SK-N-SH (cell line): ENCODE measurements around the gene GALNT14.

Experiments used
- CTCF ChIP-seq: fragments of 200-600 bp; sonication (generic); IDR thresholded peaks from 2 replicates; pipeline ENCODE4 v1.6.1; 2017; ENCODE audit warnings: antibody characterized with exemption, mild to moderate bottlenecking, moderate library complexity
- EP300 ChIP-seq, 2 experiments: IDR thresholded peaks; 2 replicates each; pipeline versions ENCODE4 v1.4.0 to v1.6.1; 2012; ENCODE audit warnings: borderline replicate concordance in 1 of 2, low read depth in 1 of 2, low read length in 1 of 2
- FOSL2 ChIP-seq: IDR thresholded peaks from 2 replicates; pipeline ENCODE4 v1.4.0; 2012; ENCODE audit warnings: low read depth, mild to moderate bottlenecking, moderate library complexity, borderline replicate concordance
- GATA2 ChIP-seq: sonication (generic); formaldehyde crosslinking; IDR thresholded peaks from 2 replicates; pipeline ENCODE4 v1.5.0; 2020; ENCODE audit warnings: mild to moderate bottlenecking, missing genetic modification reagents
- RCOR1 ChIP-seq: fragments of 150-350 bp; IDR thresholded peaks from 2 replicates; pipeline ENCODE4 v1.6.1; 2017; ENCODE audit warnings: antibody characterized with exemption, low read length
- REST ChIP-seq: IDR thresholded peaks from 2 replicates; pipeline ENCODE4 v1.6.1; 2012; ENCODE audit warnings: mild to moderate bottlenecking, low read depth, low read length, moderate library complexity
- RXRA ChIP-seq: IDR thresholded peaks from 2 replicates; pipeline ENCODE4 v1.4.0; 2012; ENCODE audit warnings: low read depth, mild to moderate bottlenecking, borderline replicate concordance
- SIN3A ChIP-seq: IDR thresholded peaks from 2 replicates; pipeline ENCODE4 v1.6.1; 2012; ENCODE audit warnings: low read depth, mild to moderate bottlenecking, low read length, moderate library complexity, borderline replicate concordance
- TCF12 ChIP-seq: IDR thresholded peaks from 2 replicates; pipeline ENCODE4 v1.4.0; 2012
- YY1 ChIP-seq: IDR thresholded peaks from 2 replicates; pipeline ENCODE4 v1.4.0; 2012; ENCODE audit warnings: low read depth, mild to moderate bottlenecking
- ZBTB33 ChIP-seq: IDR thresholded peaks from 2 replicates; pipeline ENCODE4 v1.4.0; 2012; ENCODE audit warnings: low read depth, borderline replicate concordance

DNA sequence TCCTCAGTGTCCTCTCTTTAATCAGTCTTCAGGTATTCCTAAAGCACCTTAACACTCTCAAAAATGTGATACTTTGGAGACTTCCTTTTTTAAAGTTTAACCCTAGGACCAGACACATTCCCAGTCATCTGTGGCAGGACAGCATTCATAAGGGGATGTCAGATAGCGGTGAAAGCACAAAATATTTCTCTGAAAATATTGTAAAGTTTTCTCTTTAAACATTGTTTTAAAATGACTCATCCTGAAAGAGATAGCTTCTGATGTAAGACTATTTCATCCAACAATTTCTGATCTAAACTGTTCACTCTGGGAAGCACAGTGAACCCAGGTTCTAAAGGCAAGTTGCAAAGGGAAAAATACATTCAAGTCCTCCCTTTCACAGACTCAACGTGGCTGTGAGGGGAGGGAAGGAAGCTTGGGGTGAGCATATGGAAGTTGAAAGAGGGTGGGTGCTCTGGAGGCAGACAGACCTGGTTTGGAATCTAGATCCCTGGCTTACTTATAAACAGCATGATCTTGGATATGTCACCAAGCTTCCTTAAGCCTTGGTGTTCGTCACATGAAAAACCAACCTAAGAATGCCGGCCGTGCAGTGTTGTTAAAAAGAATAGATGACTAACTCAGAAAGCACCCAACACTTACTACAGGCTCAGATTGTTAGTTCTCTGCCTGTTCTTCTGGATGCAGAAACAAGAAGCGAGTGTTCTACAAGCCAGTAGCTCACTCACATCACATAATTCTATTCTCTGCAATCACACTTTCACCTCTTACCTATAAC lies 12.1 kb downstream of the GALNT14 start:
- TF ChIP-seq ZBTB33 (no peak), RCOR1 (no peak), REST (no peak), CTCF (no peak), GATA2 (CRISPR knock-in tag) (no peak), EP300 (IDR thresholded peaks at IDR 0.05; ENCODE audit: borderline replicate concordance in 1 of 2, low read depth in 1 of 2, low read length in 1 of 2) (no peak), FOSL2 (no peak), SIN3A (no peak), TCF12 (no peak), YY1 (no peak), RXRA (no peak)
